NT2/D1 (cell line): ENCODE measurements around the gene CCZ1.
"Not testable (repeated sequence)": the region's sequence is repeated elsewhere in the genome, so short reads cannot be mapped to it uniquely, and the experiment has no call there.

ENCODE experiments used
- SUZ12 ChIP-seq: IDR thresholded peaks from 2 replicates; pipeline ENCODE4 v1.6.1; 2011; ENCODE audit not compliant: insufficient read length, insufficient read depth; ENCODE audit errors: extremely low read depth
- YY1 ChIP-seq: IDR thresholded peaks from 2 replicates; pipeline ENCODE4 v1.6.1; 2011; ENCODE audit not compliant: insufficient read length, insufficient read depth
- ZNF274 ChIP-seq: IDR thresholded peaks from 2 replicates; pipeline ENCODE4 v1.6.1; 2011; ENCODE audit warnings: mild to moderate bottlenecking, low read depth, low read length

GRCh38 chr7:5963810-5964209 is 65.3 kb downstream of the CCZ1 start:
- TF ChIP-seq YY1, ZNF274, SUZ12: not testable (repeated sequence)
